Adrenal gland (tissue), 12 donors: ENCODE results near the gene IFRD2. TPM values are rescaled to one million over a fixed set of nuclear protein-coding genes. Genes with fewer than 3 reads are reported as not detected.

Experiments
- DNase-seq, 7 donors: peaks; one replicate each; pipeline ENCODE4 v3.0.0-alpha.2; 2019 to 2020
- H3K27ac ChIP-seq, 5 donors: fragments of 200-600 bp; sonication (generic) in 4 of 5; 1 replicate in 3 of 5; 2 replicates in 2 of 5; pipeline versions ENCODE4 v1.5.1 to v1.8.0; 2016 to 2020; ENCODE audit warnings: mild to moderate bottlenecking in 1 of 5
- H3K27me3 ChIP-seq: fragments of 200-600 bp; 2 replicates; pipeline ENCODE4 v1.8.0; 2021
- H3K36me3 ChIP-seq, 2 donors: fragments of 200-600 bp; replicated peaks in 1 of 2; 1 replicate in 1 of 2; 2 replicates in 1 of 2; pipeline versions ENCODE4 v1.5.1 to v1.8.0; 2018 to 2022
- H3K4me1 ChIP-seq, 2 donors: fragments of 200-600 bp; replicated peaks in 1 of 2; 1 replicate in 1 of 2; 2 replicates in 1 of 2; pipeline versions ENCODE4 v1.5.1 to v1.8.0; 2018 to 2021
- H3K4me3 ChIP-seq, 4 donors: fragments of 200-600 bp; sonication (generic) in 3 of 4; one replicate each; pipeline ENCODE4 v1.5.1; 2016 to 2018
- H3K9me3 ChIP-seq, 3 donors: fragments of 200-600 bp; sonication (generic) in 1 of 3; replicated peaks in 1 of 3; 1 replicate in 2 of 3; 2 replicates in 1 of 3; pipeline versions ENCODE4 v1.5.1 to v1.8.0; 2016 to 2021
- CTCF ChIP-seq, 6 experiments: fragments of 450-650 bp in 4 of 6; fragments of 200-600 bp in 2 of 6; sonication (generic) in 1 of 6; IDR thresholded peaks; 1 replicate in 5 of 6; 2 replicates in 1 of 6; pipeline versions ENCODE4 v1.5.1 to v1.8.0; 2016 to 2021; ENCODE audit warnings: antibody characterized with exemption in 6 of 6, mild to moderate bottlenecking in 2 of 6, moderate library complexity in 1 of 6
- POLR2A ChIP-seq, 2 donors: fragments of 450-650 bp; IDR thresholded peaks; one replicate each; pipeline ENCODE4 v1.6.1; 2017; ENCODE audit warnings: antibody characterized with exemption in 2 of 2, mild to moderate bottlenecking in 2 of 2, moderate library complexity in 1 of 2
- WGBS, 4 donors: extraction: QIAGEN DNeasy Blood & Tissue Kit in 2 of 4; methylation state at CpG; one replicate each; pipeline versions ENCODE4 v1.1.5 to v1.1.7; 2013 to 2017; 5-methylcytosine and 5-hydroxymethylcytosine counted together
- intact Hi-C, 2 donors: fragments of 100-400 bp; cut with DNase I; formaldehyde crosslinking; loops; one replicate each; pipeline versions ENCODE4 v1.14.1 to v1.15.0; 2022 to 2023
- polyA plus RNA-seq, 3 donors: library from polyadenylated mRNA; stranded (reverse); fragments of 200-250 nt in 2 of 3; fragments of 350-450 nt in 1 of 3; fragmentation: Illumina TruSeq in 1 of 3; extraction: RNeasy Lipid Tissue Mini Kit (QIAGEN cat#74804) in 1 of 3; gene quantifications; one replicate each; pipeline ENCODE4 v1.2.3, GENCODE V29; 2013 to 2014
- total RNA-seq, 9 donors: library from RNA; depleted of rRNA in 4 of 9; stranded (reverse); fragments of >200 nt in 4 of 9; fragments of 120-200 nt in 1 of 9; fragmentation: NEBNext Ultra II Directional in 1 of 9; extraction: Animal tissue kit (Norgen Biotek cat#: 25700) in 1 of 9; gene quantifications; one replicate each; pipeline versions ENCODE4 v1.1.0 to v1.2.4, GENCODE V29; 2013 to 2023
- donor health status: healthy with polysubstance abuse.
- donor health status: Bipolar disorder and iron deficiency.
- donor health status: DM: yes; HTN: yes; CAD: no.
- donor health status: DM: no; HTN: no; CAD: no.
- donor health status: DM: no; HTN: no; CAD: no.
- donor health status: DM: yes; HTN: yes; CAD: no.

IFRD2 gene
- total and polyA plus RNA-seq, 12 donors: 31.6 to 182 (median 56.8) TPM

GRCh38 chr3:50269977-50270413 is 22.2 kb downstream of the IFRD2 start:
- DNase-seq: peak in 4 of 7 donors; percentile 49 to 65 (median 60)
- H3K4me1 ChIP-seq: peaks cover 54 to 63% of the 10 kb centered on the region in 2 donors
- H3K4me3 ChIP-seq: peak overlapping the region in 2 of 4 donors; percentile 19 to 37
- no peaks in the 10 kb centered on the region for H3K9me3 ChIP-seq
- peaks cover under 1% of the 10 kb centered on the region for H3K27me3 ChIP-seq
- 41 to 56% (median 44%) methylated on average over 7 to 8 of the region's 8 CpGs; no CpG with 5 or more reads in 1 of the 4 donors for WGBS, 4 donors
- H3K27ac ChIP-seq: peak overlapping the region; percentile 83 to 97 (median 89)
- intact Hi-C loops: loop anchor here (5.0 to 10.0 kb wide), 4 partner anchors 38 to 145 kb away; partner anchors contain the start of gene HYAL2 (in 1 of the 2)
- H3K36me3 ChIP-seq: peaks cover 0 to 14% of the 10 kb centered on the region in 2 donors
- TF ChIP-seq CTCF (IDR thresholded peaks at IDR 0.05): no peak
- no peak for TF ChIP-seq POLR2A (IDR thresholded peaks at IDR 0.05)

GRCh38 chr3:50269460-50269859 is 22.8 kb downstream of the IFRD2 start:
- TF ChIP-seq CTCF (IDR thresholded peaks at IDR 0.05) (no peak), POLR2A (IDR thresholded peaks at IDR 0.05) (no peak)
- peaks cover 0 to 9% of the 10 kb centered on the region in 2 donors for H3K36me3 ChIP-seq
- 37 to 48% (median 46%) methylated on average over 2 to 4 of the region's 4 CpGs for WGBS, 4 donors
- H3K4me3 ChIP-seq: peak overlapping the region in 2 of 4 donors; percentile 19 to 37
- H3K4me1 ChIP-seq: peaks cover 59 to 63% of the 10 kb centered on the region in 2 donors
- no peaks in the 10 kb centered on the region for H3K27me3 ChIP-seq
- no peak for DNase-seq
- H3K9me3 ChIP-seq: no peaks in the 10 kb centered on the region
- intact Hi-C loops: no loop called here
- peak overlapping the region; percentile 83 to 97 (median 89) for H3K27ac ChIP-seq

- peak; percentile 90 to 97 (median 95) for DNase-seq
- Histone ChIP-seq H3K4me1 (peaks cover 64 to 65% of the 10 kb centered on the region in 2 donors), H3K9me3 (no peaks in the 10 kb centered on the region), H3K27ac (peak within 1 kb of the TSS; percentile 83 to 97 (median 89)), H3K36me3 (peaks cover 0 to 6% of the 10 kb centered on the region in 2 donors), H3K4me3 (peak within 1 kb of the TSS in 2 of 4 donors; percentile 19 to 37), H3K27me3 (no peaks in the 10 kb centered on the region)
- WGBS, 4 donors: 27 to 48% (median 37%) methylated on average over 11 to 21 of the region's 21 CpGs
- TF ChIP-seq POLR2A (IDR thresholded peaks at IDR 0.05) (peak; percentile 72 to 87), CTCF (IDR thresholded peaks at IDR 0.05) (no peak)
- intact Hi-C loops: no loop called here
Observed at GRCh38 chr3:50268703-50269451, 23.4 kb downstream of the IFRD2 start, which contains the start of gene SEMA3B. SEMA3B (plus strand) TSS chr3:50269147; CDS start chr3:50269241, 94 bp downstream.

GRCh38 chr3:50268276-50268675 is 24.0 kb downstream of the IFRD2 start:
- WGBS, 4 donors: 35 to 50% (median 47%) methylated on average over 3 of the region's 3 CpGs
- no peaks in the 10 kb centered on the region for H3K36me3 ChIP-seq
- intact Hi-C loops: no loop called here
- H3K4me3 ChIP-seq: no peak overlapping the region
- DNase-seq: no peak
- H3K27me3 ChIP-seq: no peaks in the 10 kb centered on the region
- peak overlapping the region in 4 of 5 donors; percentile 87 to 97 (median 91) for H3K27ac ChIP-seq
- peaks cover 63 to 65% of the 10 kb centered on the region in 2 donors for H3K4me1 ChIP-seq
- TF ChIP-seq CTCF (IDR thresholded peaks at IDR 0.05) (no peak), POLR2A (IDR thresholded peaks at IDR 0.05) (no peak)
- H3K9me3 ChIP-seq: no peaks in the 10 kb centered on the region
